Measurements from ENCODE around the gene RPL10. TPM values are rescaled to one million over a fixed set of nuclear protein-coding genes. Genes with fewer than 3 reads are reported as not detected.

The RPL10 gene
- total RNA-seq, 1 experiment from 2014 or later, result 2,445 TPM

DNA sequence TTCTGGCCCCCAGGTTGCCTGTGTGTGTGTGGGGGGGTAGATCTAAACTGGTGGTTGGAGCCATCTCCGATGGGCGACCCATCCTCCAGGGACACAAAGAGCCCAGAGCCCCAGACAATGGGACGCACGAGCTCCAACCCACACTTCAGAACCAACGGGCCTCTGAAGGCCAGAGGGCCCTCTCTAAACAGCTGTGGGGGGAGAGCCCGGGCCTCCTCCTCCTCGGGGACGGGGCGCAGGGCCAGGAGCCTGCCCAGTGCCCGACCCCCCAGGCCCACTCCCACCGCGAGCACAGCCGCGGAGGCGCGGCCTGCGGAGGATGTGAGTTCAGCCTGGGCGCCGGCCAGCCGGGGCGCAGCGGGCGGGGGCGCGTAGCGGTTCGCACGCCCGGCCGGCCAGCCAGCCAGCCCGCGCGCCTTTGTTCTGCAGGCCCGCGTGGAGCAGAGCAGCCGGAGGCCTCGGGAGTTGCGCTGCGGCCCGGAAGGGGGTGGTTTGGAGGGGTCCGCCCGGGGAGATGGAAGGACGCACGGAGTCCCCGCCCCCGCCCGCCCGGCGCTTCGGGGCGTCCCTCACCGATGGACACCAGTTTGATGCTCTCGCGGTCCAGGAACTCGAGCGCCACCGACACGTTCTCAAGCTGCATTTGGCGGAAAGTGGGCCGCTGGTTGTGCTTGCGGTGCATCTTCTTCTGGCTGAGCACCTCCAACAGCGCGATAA is 27.7 kb upstream of the RPL10 start:
- DNase-seq (ENCODE audit: low spot score), result no peak
- H3K27ac ChIP-seq (ENCODE audit: low read depth, low read length, poor library complexity, severe bottlenecking), result peak overlapping the region; percentile 96
- peaks cover 28% of the 10 kb centered on the region for H3K36me3 ChIP-seq (ENCODE audit: insufficient read depth, low read length, poor library complexity, severe bottlenecking)
- peak overlapping the region; percentile 81 for H3K4me3 ChIP-seq (ENCODE audit: low read depth, low read length, poor library complexity, severe bottlenecking)
- ChIA-PET CTCF (no interaction called here), POLR2A (ENCODE audit: low non-redundant PET) (interaction anchor here (0.7 kb wide), 4 partner anchors 27 to 596 kb away, joined by 3 to 13 read pairs (median 10); no protein-coding TSS in a partner anchor)
- H3K9me3 ChIP-seq (ENCODE audit: low read depth, low read length, poor library complexity, severe bottlenecking), result no peaks in the 10 kb centered on the region
- H3K4me1 ChIP-seq (ENCODE audit: insufficient read depth, low read length, poor library complexity, severe bottlenecking), result peaks cover 21% of the 10 kb centered on the region
- BruUV-seq (replicated peaks), result no TSS peak
- H3K27me3 ChIP-seq (replicated peaks; ENCODE audit: insufficient read depth, low read depth, low read length, poor library complexity), result no peaks in the 10 kb centered on the region
- intact Hi-C loops (cut with micrococcal nuclease; ENCODE audit: unreplicated experiment), result no loop called here
- no peak for TF ChIP-seq EZH2 (IDR thresholded peaks at IDR 0.05; ENCODE audit: borderline replicate concordance, low read depth, low read length, poor library complexity, severe bottlenecking)
- TF ChIP-seq, protein P1, sequence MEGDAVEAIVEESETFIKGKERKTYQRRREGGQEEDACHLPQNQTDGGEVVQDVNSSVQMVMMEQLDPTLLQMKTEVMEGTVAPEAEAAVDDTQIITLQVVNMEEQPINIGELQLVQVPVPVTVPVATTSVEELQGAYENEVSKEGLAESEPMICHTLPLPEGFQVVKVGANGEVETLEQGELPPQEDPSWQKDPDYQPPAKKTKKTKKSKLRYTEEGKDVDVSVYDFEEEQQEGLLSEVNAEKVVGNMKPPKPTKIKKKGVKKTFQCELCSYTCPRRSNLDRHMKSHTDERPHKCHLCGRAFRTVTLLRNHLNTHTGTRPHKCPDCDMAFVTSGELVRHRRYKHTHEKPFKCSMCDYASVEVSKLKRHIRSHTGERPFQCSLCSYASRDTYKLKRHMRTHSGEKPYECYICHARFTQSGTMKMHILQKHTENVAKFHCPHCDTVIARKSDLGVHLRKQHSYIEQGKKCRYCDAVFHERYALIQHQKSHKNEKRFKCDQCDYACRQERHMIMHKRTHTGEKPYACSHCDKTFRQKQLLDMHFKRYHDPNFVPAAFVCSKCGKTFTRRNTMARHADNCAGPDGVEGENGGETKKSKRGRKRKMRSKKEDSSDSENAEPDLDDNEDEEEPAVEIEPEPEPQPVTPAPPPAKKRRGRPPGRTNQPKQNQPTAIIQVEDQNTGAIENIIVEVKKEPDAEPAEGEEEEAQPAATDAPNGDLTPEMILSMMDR (conservative IDR thresholded peaks at IDR 0.05; ENCODE audit: low read depth, low read length), result no peak

GRCh38 chrX:154371017-154371788 is 27.0 kb upstream of the RPL10 start:
- intact Hi-C loops (cut with micrococcal nuclease; ENCODE audit: unreplicated experiment), result no loop called here
- CTCF ChIA-PET, result no interaction called here
- peak overlapping the region; percentile 96 for H3K27ac ChIP-seq (ENCODE audit: low read depth, low read length, poor library complexity, severe bottlenecking)
- no peaks in the 10 kb centered on the region for H3K27me3 ChIP-seq (replicated peaks; ENCODE audit: insufficient read depth, low read depth, low read length, poor library complexity)
- peak overlapping the region; percentile 81 for H3K4me3 ChIP-seq (ENCODE audit: low read depth, low read length, poor library complexity, severe bottlenecking)
- DNase-seq (ENCODE audit: low spot score), result peak; percentile 97
- no TSS peak for BruUV-seq (replicated peaks)
- POLR2A ChIA-PET (ENCODE audit: low non-redundant PET), result interaction anchor here (0.5 to 0.7 kb wide), 5 partner anchors 26 to 596 kb away, joined by 3 to 13 read pairs (median 8); no protein-coding TSS in a partner anchor
- peaks cover 20% of the 10 kb centered on the region for H3K36me3 ChIP-seq (ENCODE audit: insufficient read depth, low read length, poor library complexity, severe bottlenecking)
- no peaks in the 10 kb centered on the region for H3K9me3 ChIP-seq (ENCODE audit: low read depth, low read length, poor library complexity, severe bottlenecking)
- no peak for TF ChIP-seq EZH2 (IDR thresholded peaks at IDR 0.05; ENCODE audit: borderline replicate concordance, low read depth, low read length, poor library complexity, severe bottlenecking)
- TF ChIP-seq, protein P1 (conservative IDR thresholded peaks at IDR 0.05; ENCODE audit: low read depth, low read length), result no peak
- H3K4me1 ChIP-seq (ENCODE audit: insufficient read depth, low read length, poor library complexity, severe bottlenecking), result peaks cover 21% of the 10 kb centered on the region

DNA sequence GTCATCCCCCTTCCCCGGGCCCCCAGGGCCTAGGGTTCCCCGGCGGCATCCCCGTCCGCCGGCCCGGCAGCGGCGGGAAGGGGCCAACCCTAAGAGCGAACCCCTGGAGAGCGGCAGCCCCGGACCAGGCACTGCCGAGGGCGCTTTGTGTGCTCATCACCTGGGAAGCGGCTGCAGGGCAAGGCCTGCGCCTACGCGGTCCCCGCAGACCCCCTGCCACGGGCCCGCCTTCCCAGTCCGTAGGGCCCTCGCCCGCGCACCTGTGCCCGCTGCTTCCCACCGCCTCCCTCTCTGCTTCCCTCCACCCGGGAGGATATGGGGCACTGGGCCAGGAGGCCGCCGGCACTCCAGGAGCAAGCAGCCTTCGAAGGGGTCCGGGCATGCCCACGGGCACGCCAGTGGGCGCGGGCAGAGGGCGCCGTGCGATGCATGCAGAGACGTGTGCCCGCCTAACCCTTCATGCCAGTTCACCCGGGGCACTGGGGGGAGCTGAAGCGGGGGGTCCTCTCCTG is 26.3 kb upstream of the RPL10 start:
- CTCF ChIA-PET, result no interaction called here
- TF ChIP-seq, protein P1 (conservative IDR thresholded peaks at IDR 0.05; ENCODE audit: low read depth, low read length), result no peak
- no peak for TF ChIP-seq EZH2 (IDR thresholded peaks at IDR 0.05; ENCODE audit: borderline replicate concordance, low read depth, low read length, poor library complexity, severe bottlenecking)
- DNase-seq (ENCODE audit: low spot score), result no peak
- Histone ChIP-seq H3K4me3 (ENCODE audit: low read depth, low read length, poor library complexity, severe bottlenecking) (peak overlapping the region; percentile 81), H3K9me3 (ENCODE audit: low read depth, low read length, poor library complexity, severe bottlenecking) (no peaks in the 10 kb centered on the region), H3K27me3 (replicated peaks; ENCODE audit: insufficient read depth, low read depth, low read length, poor library complexity) (no peaks in the 10 kb centered on the region), H3K4me1 (ENCODE audit: insufficient read depth, low read length, poor library complexity, severe bottlenecking) (peaks cover 21% of the 10 kb centered on the region), H3K36me3 (ENCODE audit: insufficient read depth, low read length, poor library complexity, severe bottlenecking) (peaks cover 14% of the 10 kb centered on the region), H3K27ac (ENCODE audit: low read depth, low read length, poor library complexity, severe bottlenecking) (peak overlapping the region; percentile 71)
- BruUV-seq (replicated peaks), result no TSS peak
- intact Hi-C loops (cut with micrococcal nuclease; ENCODE audit: unreplicated experiment), result loop anchor here (1.0 kb wide), 1 partner anchor 163 kb away; no protein-coding TSS in a partner anchor
- POLR2A ChIA-PET (ENCODE audit: low non-redundant PET), result no interaction called here

All from A673 (cell line).